MM.1S (cell line): ENCODE data around the gene MXI1.

Source experiments
- EZH2 ChIP-seq: fragments of 300-600 bp; sonication (generic); optimal IDR thresholded peaks from 2 replicates; pipeline ENCODE3; 2017; ENCODE audit warnings: low read depth, mild to moderate bottlenecking, antibody characterized with exemption, low read length, mixed read lengths
- TF ChIP-seq, protein P1 (sequence below): fragments of 300-600 bp; sonication (generic); IDR thresholded peaks from 2 replicates; pipeline ENCODE4 v1.5.1; 2016; ENCODE audit warnings: antibody characterized with exemption, low read length, mixed read lengths

DNA sequence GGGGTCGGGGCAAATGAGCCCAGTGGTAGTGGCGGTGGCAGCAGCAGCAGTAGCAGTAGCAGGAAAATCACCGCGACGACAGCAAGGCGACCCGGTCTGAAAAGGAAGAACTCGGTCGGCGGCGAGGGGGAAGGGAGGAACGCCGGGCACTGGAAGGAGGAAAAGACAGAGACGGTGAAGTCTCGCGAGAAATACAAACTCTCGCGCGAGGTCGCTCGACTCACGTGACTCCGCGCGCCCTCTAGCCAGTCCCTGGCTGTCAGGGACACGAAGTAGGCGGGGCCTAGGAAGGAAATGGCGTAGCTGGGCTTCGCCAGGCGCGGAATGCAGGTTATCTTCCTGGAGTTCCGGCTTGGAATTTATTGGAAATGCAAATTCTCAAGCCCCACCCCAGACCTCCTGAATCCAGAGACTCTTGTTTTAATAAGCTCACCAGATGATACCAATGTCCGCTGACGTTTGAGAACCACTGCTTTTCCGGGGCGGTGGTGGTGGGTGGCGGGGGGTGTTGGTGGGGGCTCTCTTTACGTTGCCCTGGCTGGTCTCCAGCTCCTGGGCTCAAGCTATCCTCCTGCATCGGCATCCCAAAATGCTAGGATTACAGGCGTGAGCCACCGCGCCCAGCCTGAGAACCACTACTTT is 97.5 kb downstream of the MXI1 start, which contains the start of gene SMNDC1:
- TF ChIP-seq, protein P1, sequence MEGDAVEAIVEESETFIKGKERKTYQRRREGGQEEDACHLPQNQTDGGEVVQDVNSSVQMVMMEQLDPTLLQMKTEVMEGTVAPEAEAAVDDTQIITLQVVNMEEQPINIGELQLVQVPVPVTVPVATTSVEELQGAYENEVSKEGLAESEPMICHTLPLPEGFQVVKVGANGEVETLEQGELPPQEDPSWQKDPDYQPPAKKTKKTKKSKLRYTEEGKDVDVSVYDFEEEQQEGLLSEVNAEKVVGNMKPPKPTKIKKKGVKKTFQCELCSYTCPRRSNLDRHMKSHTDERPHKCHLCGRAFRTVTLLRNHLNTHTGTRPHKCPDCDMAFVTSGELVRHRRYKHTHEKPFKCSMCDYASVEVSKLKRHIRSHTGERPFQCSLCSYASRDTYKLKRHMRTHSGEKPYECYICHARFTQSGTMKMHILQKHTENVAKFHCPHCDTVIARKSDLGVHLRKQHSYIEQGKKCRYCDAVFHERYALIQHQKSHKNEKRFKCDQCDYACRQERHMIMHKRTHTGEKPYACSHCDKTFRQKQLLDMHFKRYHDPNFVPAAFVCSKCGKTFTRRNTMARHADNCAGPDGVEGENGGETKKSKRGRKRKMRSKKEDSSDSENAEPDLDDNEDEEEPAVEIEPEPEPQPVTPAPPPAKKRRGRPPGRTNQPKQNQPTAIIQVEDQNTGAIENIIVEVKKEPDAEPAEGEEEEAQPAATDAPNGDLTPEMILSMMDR: no peak
- TF ChIP-seq EZH2: no peak
